ES-I3 (cell line): ENCODE results near the gene SEC16B.
"Not testable (repeated sequence)": the region's sequence is repeated elsewhere in the genome, so short reads cannot be mapped to it uniquely, and the experiment has no call there.

Experiments used
- H3K36me3 ChIP-seq: 2 replicates; pipeline ENCODE4 v1.6.1; 2013; ENCODE audit warnings: mild to moderate bottlenecking, low read length, control low read depth, moderate library complexity; ENCODE audit not compliant: insufficient read depth
- H3K4me1 ChIP-seq: 2 replicates; pipeline ENCODE4 v1.6.1; 2013; ENCODE audit warnings: mild to moderate bottlenecking, control low read depth, low read length; ENCODE audit not compliant: insufficient read depth
- H3K9ac ChIP-seq: 2 replicates; pipeline ENCODE4 v1.6.1; 2013; ENCODE audit warnings: low read depth, mild to moderate bottlenecking, low read length, moderate library complexity
- H3K9me3 ChIP-seq: 2 replicates; pipeline ENCODE4 v1.6.1; 2013; ENCODE audit warnings: mild to moderate bottlenecking, low read length, moderate library complexity; ENCODE audit not compliant: control insufficient read depth, insufficient read depth

Gene SEC16B

GRCh38 chr1:177969825-177970371, at the start of gene SEC16B:
SEC16B (minus strand) TSS chr1:177970058; CDS start chr1:177967981, 2,077 bp downstream.
- H3K36me3 ChIP-seq = no peaks in the 10 kb centered on the region
- H3K9me3 ChIP-seq = no peaks in the 10 kb centered on the region
- no peak within 1 kb of the TSS for H3K9ac ChIP-seq
- H3K4me1 ChIP-seq = no peaks in the 10 kb centered on the region

- peaks cover 9% of the 10 kb centered on the region for H3K9me3 ChIP-seq
- H3K9ac ChIP-seq = no peak overlapping the region
- no peaks in the 10 kb centered on the region for H3K36me3 ChIP-seq
- no peaks in the 10 kb centered on the region for H3K4me1 ChIP-seq
These were observed 49.8 kb upstream of the SEC16B start for GRCh38 chr1:178019622-178020021.

GRCh38 chr1:178019208-178019607, 49.4 kb upstream of the SEC16B start:
- peaks cover 9% of the 10 kb centered on the region for H3K9me3 ChIP-seq
- H3K9ac ChIP-seq = no peak overlapping the region
- H3K4me1 ChIP-seq = no peaks in the 10 kb centered on the region

GRCh38 chr1:178017517-178017916, 47.7 kb upstream of the SEC16B start:
- Histone ChIP-seq H3K4me1 (no peaks in the 10 kb centered on the region), H3K36me3 (no peaks in the 10 kb centered on the region), H3K9ac (no peak overlapping the region), H3K9me3 (peaks cover 9% of the 10 kb centered on the region)

More at GRCh38 chr1:178019208-178019607, 49.4 kb upstream of the SEC16B start:
- H3K36me3 ChIP-seq = no peaks in the 10 kb centered on the region

- Histone ChIP-seq H3K9ac (no peak overlapping the region), H3K9me3 (peaks cover 2% of the 10 kb centered on the region; the same call in 1 of the 2 replicates), H3K4me1 (peaks cover 13% of the 10 kb centered on the region; the same call in 1 of the 2 replicates), H3K36me3 (no peaks in the 10 kb centered on the region)
These were observed 42.1 kb upstream of the SEC16B start for GRCh38 chr1:178011864-178012503.

GRCh38 chr1:178011465-178011828, 41.6 kb upstream of the SEC16B start:
- Histone ChIP-seq H3K9ac (no peak overlapping the region), H3K4me1 (peaks cover 13% of the 10 kb centered on the region; the same call in 1 of the 2 replicates), H3K9me3 (no peaks in the 10 kb centered on the region), H3K36me3 (no peaks in the 10 kb centered on the region)

- peaks cover 13% of the 10 kb centered on the region; the same call in 1 of the 2 replicates for H3K4me1 ChIP-seq
- H3K9ac ChIP-seq = no peak overlapping the region
- H3K9me3 ChIP-seq = no peaks in the 10 kb centered on the region
- H3K36me3 ChIP-seq = no peaks in the 10 kb centered on the region
These were observed 41.0 kb upstream of the SEC16B start for GRCh38 chr1:178010674-178011464.

GRCh38 chr1:178006043-178006442, 36.2 kb upstream of the SEC16B start:
- Histone ChIP-seq H3K36me3 (no peaks in the 10 kb centered on the region), H3K4me1 (peaks cover 9% of the 10 kb centered on the region; the same call in 1 of the 2 replicates), H3K9me3 (no peaks in the 10 kb centered on the region), H3K9ac (no peak overlapping the region)

- H3K9me3 ChIP-seq = no peaks in the 10 kb centered on the region
- H3K9ac ChIP-seq = no peak overlapping the region
- no peaks in the 10 kb centered on the region for H3K36me3 ChIP-seq
- peaks cover 4% of the 10 kb centered on the region; the same call in 1 of the 2 replicates for H3K4me1 ChIP-seq
These were observed 35.6 kb upstream of the SEC16B start for GRCh38 chr1:178005450-178005849.

- H3K36me3 ChIP-seq = no peaks in the 10 kb centered on the region
- H3K4me1 ChIP-seq = no peaks in the 10 kb centered on the region
These were observed 35.1 kb upstream of the SEC16B start for GRCh38 chr1:178004926-178005391.

GRCh38 chr1:177998696-177999631, 29.1 kb upstream of the SEC16B start:
- Histone ChIP-seq H3K9me3 (no peaks in the 10 kb centered on the region), H3K9ac (no peak overlapping the region), H3K36me3 (no peaks in the 10 kb centered on the region), H3K4me1 (no peaks in the 10 kb centered on the region)

More at GRCh38 chr1:178004926-178005391, 35.1 kb upstream of the SEC16B start:
- Histone ChIP-seq H3K9me3 (no peaks in the 10 kb centered on the region), H3K9ac (no peak overlapping the region)

GRCh38 chr1:177996957-177997356, 27.1 kb upstream of the SEC16B start:
- Histone ChIP-seq H3K4me1 (no peaks in the 10 kb centered on the region), H3K9ac (no peak overlapping the region), H3K9me3 (no peaks in the 10 kb centered on the region), H3K36me3 (no peaks in the 10 kb centered on the region)

- H3K9me3 ChIP-seq = no peaks in the 10 kb centered on the region
- no peak overlapping the region for H3K9ac ChIP-seq
- no peaks in the 10 kb centered on the region for H3K36me3 ChIP-seq
- no peaks in the 10 kb centered on the region for H3K4me1 ChIP-seq
These were observed 25.5 kb upstream of the SEC16B start for GRCh38 chr1:177995369-177995768.

GRCh38 chr1:177986281-177986680, 16.4 kb upstream of the SEC16B start:
- H3K4me1 ChIP-seq, H3K36me3 ChIP-seq, H3K9ac ChIP-seq, H3K9me3 ChIP-seq: not testable (repeated sequence)
